Globus pallidus (tissue), 1 donor: Measurements from ENCODE around the gene PHPT1.
"Not testable (repeated sequence)": the region's sequence is repeated elsewhere in the genome, so short reads cannot be mapped to it uniquely, and the experiment has no call there.

Experiments
- DNase-seq: peaks from one replicate; pipeline ENCODE4 v3.0.0-alpha.2; 2015; ENCODE audit warnings: low spot score

PHPT1 gene

DNA sequence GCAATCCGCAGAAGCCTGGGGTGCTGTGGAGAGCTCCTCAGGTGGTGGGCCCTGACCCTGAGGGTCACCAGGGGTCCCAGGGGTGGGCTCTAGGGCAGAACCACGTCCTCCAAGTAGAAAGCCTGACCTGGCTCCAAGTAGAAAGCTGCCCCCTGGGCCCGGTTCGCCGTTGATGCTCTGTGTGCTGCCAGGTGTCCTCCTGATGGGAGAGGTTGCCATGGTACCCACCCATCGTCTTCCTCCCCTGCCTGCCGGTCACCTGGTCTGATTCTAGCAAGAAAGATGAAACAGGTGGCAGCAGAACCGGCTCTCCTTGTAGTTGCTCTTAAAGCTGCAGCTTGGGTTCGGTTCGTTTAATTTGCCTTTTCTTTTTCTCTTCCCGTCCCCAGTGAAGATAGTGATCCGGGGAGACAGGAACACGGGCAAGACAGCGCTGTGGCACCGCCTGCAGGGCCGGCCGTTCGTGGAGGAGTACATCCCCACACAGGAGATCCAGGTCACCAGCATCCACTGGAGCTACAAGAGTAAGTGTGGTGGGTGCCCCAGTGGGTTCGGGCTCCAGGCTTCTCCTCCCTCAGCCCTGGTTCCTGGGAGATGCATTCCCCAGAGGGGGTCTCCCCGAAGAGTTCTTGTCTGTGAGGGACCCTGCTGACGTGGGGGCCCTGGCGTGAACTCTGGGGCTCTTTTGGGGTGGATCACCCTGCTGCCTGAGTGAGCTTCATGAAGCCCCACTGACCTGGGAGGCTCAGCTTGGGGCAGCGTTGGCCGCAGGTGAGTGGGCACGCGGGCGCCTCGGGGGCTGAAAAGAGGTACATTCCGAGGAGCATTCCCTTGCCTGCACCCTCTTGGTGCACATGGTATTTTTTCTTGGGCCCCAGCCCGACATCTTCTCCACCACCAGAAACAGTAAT lies 25.8 kb upstream of the PHPT1 start:
- no peak for DNase-seq

DNA sequence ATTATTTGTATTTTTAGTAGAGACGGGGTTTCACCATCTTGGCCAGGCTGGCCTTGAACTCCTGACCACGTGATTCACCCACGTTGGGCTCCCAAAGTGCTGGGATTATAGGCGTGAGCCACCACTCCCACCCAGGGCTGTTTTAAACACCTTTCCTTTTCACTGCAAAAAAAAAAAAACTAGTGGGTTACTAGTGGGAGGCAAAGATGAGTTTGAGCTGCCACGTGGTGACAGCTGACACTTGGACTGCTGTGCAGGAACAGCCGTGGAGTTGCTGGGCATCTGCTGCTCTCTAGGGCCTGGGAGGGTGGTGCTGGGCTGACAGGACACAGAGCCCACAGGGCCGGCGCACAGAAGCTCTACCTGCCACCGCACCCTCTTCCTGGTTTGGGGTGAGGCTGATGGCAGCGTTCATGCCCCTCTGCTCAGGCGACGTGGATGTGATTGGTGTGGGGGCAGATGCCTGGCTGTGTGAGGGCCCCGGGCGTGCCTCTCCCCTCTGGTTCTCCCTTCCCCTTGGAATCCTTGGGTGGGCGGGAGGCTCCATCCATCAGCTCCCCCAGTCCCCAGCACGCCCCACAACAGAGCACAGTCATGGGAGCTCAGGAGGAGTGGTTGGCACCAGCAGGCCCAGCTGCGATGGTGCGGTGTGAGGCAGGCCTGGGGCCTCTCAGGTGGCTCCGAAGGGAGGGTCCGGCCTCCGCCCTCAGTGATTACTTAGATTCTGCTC lies 24.5 kb upstream of the PHPT1 start:
- no peak for DNase-seq

DNA sequence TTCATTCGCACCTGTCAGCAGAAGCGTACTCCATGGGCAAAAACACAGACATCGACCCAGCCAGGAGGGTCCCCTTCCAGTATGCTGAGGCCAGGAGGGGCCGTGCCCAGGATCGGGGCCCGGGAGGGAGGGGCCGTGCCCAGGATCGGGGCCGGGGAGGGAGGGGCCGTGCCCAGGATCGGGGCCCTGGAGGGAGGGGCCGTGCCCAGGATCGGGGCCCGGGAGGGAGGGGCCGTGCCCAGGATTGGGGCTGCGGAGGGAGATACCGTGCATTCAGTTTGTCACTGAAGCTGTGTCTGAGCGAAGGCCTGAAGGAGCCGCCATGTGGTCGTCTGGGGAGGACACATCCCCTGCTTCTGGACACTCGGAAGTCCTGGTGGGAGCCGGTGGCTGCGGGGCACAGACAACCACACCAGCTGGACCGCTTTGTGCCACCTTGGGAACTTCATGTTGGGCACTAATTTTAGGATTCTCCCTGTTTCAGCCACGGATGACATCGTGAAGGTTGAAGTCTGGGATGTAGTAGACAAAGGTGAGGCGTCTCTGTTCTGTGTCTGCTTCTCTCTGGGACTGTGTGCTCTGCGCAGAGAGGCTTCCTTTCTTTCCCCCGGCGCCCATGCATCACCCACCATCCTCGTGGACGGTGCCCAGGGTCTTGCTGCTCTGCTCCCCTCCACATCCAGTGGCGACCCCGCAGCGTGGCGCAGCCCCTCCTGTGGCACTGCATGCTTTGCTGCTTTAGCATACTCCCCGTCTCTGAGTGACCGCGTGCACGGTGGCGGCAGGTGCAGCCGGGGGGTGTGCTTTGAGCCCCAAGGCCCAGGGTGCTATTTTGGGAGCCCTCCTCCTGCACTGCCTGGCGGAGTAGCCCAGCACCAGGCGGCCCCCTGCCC lies 23.7 kb upstream of the PHPT1 start:
- no peak for DNase-seq

DNA sequence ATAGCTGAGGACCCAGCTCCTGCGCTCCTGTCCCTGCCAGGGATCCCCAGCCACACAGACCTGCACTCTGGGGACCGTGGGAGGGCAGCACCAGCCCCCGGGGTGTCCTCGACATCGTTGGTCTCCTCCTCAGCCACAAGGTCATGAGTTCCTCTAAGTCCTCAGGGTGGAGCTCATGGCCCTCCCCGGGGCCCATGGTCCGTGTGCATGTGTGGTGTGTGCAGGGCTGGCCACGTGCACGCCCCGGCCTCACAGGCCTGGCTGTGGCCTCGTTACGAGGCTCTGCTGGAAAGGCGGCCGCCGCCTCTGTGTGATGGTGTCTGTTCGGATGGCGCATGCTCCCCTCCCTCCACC lies 23.0 kb upstream of the PHPT1 start:
- DNase-seq: no peak

DNA sequence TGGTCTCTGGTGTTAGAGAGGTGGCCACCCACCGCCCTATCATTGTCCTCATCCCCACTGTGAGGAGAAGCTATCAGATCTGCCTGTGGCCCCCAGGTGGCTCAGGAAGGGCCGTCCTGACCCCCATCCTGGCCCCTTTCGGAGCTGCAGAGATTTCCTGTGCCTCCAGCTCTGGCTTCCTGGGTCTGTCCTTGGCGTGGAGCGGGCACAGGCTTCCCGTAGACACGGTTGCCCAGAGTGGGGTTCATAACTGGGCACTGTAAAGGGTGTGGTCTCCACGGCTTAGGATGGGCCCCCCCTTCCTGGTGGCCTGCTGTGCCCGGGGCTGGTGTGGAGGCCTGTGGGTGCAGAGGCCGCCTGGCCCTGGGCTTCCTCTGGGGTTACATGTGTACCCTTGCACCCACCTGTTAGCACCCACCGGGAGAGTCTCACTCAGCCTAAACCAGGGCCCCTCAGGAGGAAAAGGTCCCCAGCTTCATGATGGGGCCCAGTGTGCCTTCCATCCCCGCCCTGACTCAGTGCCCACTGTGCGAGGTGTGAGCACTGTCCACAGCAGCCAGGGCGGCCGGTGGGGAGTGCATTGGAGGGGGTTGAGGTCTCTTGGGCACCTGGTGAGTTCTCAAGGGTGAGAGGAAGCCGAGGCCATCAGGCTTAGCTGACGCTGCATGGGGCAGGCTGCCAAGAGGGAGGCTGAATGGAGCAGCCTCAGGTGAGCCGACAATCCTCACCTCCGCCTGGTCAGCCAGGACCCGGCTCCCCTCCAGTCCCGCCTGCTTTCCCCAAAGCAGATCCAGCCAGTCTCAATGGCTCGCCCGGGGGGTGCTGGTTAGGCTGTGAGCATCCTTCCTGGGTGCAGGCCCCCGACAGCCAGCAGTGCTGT lies 22.3 kb upstream of the PHPT1 start:
- DNase-seq: no peak

DNA sequence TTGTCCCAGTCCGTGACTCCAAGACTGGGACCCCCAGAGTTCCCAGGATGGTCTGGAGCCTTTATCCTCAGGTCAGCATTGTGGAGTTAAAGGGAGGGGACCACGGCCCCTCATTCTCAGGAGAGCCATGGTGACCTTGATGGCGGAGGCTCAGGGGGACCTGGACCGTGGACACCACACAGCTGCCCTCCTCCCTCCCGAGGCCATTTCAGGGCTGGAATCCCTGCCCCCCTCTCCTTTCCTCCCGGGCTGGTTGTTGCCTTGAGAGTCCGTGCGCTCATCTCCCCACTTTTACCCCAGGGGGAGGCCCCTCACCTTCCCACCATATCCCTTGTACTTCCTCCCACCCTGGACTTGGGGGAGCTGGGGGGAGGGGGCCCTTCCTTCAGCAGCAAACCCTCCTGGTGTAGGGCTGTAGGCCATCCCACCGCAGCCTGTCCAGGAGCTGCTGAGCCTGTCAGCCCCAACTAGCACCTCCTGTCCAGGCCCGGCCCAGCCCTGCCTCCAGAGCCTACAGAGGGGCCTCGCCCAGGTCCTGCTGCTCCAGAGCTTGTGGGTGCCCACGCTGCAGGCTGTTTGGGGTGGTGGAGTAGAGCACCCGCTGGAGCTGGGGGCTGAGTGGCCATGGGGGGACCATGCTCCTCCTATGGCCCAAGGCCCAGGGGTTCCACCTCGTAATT lies 21.3 kb upstream of the PHPT1 start:
- DNase-seq: no peak

DNA sequence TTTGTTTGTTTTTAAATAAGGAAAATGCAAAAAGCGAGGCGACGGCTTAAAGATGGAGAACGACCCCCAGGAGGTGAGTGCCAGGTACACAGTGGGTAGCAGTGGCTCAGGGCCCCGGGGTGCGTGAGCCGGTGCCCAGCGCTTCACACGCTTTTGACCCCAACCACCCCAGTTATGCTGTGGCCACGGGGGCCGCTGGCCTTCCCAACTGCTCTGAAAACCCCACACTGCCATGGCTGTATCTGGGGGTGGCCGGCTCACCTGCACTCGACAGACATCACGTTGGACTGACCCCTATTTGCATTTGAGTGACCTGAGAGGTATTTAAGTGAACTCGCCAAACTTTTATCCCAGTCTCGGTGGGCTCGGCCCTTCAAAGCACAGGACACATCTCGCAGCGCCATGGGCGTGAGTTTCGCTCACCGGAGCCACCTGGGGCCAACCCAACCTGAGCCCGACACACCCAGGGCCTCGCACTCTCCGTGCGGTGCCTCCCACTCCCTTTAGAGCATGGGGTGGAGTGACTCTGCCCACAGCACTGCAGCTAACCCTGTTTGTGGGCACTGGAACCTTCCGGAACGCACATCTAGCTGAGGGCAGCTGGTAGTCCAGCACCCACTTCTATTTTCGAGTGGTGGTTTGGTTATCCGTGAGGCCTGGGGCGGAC lies 20.6 kb upstream of the PHPT1 start:
- DNase-seq: no peak

DNA sequence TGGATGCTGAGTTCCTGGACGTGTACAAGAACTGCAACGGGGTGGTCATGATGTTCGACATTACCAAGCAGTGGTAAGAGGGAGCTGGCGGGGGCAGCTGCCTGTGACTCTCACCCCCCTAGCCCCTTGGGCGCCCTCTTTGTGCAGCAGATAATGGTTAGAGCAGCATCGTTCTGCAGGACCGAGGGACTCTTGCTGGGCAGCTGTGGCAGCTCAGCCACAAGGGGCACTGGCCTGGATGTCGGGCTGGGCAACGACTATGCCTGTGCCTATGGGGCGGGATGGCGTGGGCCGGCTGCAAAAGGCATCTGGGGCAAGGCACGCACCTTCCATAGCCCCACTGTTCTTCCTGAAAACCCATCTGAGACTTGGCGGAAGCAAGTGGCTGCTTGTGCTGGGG lies 19.8 kb upstream of the PHPT1 start:
- DNase-seq: no peak

DNA sequence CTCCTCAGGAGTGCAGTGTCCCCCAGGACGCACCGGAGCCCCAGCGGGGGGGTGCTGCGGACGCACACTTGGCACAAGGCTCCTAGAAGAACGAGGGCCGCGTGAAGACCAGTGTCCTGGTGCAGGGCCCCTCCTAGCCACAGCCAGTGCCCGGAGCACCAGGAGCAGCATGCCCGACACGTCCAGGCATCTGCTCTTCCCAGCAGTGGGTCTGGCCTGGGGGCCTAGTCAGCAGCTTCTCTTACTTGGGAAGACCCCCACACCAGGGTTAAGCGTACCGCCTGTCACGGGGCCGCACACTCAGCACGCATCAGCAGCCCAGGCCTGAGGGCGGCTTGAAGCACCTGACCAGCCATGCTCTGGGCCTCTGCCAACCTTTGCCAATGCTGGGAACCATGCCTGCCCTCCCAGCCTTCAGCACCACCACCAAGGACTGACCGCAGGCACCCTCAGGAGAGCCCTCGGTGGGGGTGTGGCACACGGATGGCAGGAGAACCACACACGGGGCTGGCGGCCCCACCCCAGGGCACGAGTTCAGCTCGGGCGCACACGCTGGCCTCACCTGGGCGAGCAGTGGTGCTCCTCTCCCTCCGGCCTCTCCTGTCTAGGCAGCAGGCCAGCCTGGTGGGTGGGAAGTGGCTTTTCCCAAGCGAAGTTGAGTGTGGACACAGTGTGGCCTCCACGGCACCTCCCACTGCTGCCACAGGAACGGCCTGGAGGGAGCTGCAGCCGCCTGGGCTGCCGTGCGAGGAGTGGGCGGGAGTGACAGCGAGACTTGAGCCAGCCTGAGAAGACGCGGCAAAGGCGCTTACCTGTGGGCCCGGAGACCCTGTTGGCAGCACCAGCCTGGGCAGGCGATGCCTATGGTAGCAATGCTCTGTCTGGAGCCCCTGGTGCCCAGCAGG lies 19.0 kb upstream of the PHPT1 start:
- DNase-seq: no peak

DNA sequence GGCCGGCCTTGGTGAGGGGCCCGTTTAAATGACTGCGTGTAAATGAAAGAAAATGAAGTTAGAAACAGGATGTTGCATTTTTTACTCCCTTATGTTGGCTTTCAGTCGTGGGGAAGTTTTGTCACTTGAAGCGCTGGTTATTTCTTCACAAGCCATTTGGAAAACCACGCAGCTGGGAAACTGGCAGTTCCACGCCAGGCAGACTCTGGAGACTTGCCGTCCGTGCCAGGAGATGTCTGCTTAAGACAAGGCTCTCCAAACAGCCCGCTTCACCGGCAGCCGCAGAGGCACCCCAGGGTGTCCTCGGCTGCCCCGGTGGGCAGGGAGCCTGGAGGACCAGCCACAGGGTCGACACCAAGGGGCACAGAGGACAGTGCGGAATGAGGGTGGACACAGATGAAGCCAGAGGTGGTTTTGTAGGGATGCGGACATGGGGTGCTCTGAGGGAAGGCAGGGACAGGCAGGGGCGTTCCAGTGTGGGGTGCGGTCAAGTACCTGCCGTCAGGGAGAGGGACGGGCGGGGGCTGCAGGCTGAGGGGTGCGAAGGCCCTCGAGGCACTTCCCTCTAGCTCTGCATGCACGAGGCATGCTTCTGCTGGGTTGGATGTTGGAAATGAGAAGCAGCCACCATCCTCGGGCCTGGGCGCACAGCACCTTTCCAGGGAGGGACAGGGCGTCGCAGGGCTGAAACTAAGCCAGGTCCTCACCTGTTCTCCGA lies 18.0 kb upstream of the PHPT1 start:
- no peak for DNase-seq

DNA sequence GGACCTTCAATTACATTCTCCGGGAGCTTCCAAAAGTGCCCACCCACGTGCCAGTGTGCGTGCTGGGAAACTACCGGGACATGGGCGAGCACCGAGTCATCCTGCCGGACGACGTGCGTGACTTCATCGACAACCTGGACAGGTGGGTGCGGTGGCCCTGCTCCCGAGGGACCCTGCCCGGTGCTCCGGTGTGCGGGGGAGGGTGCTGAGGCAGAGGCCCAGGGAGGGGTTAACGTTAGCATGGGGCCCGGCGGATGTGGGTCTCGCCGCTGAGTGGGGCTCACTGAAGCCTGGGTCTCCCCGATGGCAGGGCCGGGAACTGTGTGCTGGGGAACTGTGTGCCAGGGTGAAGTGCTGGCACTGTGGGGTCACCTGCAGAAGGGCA lies 17.5 kb upstream of the PHPT1 start:
- no peak for DNase-seq

DNA sequence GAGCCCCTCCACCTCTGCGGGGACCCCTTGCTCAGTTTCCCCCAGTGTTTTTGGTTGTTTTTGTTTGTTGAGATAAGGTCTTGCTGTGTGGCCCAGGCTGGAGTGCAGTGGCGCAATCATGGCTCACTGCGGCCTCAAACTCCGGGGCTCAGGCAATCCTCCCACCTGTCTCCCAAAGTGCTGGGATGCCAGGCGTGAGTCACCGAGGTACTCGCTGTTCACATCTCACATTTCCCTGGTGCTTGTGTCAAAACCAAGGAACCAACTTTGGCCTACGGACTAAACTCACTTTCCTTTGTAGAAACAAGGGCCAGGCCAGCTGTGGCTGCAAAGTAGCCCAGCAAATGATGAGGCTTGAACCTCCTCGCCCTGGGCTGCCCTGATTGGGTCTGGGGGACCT lies 16.6 kb upstream of the PHPT1 start:
- no peak for DNase-seq

DNA sequence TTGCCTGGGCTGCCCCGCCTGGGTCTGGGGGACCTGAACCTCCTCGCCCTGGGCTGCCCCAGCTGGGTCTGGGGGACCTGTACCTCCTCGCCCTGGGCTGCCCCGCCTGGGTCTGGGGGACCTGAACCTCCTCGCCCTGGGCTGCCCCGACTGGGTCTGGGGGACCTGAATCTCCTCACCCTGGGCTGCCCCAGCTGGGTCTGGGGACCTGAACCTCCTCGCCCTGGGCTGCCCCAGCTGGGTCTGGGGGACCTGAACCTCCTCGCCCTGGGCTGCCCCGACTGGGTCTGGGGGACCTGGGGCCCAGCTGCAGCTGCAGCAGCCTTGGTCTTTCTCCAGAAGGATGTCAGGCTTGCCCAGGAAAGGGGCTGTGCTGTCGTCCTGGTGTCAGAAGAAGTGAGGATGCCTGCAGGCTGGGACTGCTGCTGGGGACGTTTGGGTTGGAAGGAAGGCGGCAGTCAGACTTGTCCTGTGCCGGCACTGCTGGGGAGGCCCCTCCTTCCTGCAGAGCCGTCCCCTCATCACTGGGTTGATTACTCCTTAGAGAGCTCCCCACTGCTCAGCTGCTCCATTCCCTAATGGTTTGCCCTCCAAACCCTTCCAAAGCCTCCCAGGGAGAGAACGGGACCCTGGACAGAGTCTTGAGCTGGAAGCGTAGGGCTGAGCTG lies 15.7 kb upstream of the PHPT1 start:
- not testable (repeated sequence) for DNase-seq

DNA sequence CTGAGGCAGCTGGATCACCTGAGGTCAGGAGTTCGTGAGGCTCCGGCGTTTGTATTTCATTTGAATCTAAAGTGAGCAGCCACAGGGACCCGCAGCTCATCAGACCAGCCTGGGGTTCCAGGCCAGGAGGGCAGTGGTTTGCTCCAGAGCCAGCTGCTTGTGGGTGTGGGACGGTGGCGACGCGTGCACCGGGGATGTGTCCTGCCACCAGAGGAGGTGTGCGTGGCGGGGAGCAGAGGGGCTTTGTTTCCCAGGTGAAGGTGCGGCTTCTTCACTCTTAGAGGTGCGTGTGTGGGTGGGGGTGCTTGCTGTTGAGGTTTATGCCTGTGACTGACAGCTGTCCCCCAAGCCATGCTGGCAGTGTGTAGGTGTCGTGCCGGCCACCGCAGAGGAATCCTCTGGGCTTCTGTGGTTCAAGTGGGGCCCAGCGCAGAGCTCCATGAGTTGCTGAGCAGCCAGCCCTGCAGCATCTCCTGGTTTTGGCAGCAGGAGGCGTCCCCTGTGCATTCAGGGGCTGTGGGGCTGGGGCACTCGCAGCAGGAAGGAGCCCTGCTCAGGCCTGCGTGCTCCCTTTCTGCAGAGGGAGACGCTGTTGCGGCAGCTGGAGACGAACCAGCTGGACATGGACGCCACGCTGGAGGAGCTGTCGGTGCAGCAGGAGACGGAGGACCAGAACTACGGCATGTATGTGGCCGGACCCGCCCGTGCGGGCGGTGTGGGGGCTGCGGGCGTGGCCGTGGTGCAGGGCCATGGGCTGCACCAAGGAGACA lies 13.9 kb upstream of the PHPT1 start:
- no peak for DNase-seq

DNA sequence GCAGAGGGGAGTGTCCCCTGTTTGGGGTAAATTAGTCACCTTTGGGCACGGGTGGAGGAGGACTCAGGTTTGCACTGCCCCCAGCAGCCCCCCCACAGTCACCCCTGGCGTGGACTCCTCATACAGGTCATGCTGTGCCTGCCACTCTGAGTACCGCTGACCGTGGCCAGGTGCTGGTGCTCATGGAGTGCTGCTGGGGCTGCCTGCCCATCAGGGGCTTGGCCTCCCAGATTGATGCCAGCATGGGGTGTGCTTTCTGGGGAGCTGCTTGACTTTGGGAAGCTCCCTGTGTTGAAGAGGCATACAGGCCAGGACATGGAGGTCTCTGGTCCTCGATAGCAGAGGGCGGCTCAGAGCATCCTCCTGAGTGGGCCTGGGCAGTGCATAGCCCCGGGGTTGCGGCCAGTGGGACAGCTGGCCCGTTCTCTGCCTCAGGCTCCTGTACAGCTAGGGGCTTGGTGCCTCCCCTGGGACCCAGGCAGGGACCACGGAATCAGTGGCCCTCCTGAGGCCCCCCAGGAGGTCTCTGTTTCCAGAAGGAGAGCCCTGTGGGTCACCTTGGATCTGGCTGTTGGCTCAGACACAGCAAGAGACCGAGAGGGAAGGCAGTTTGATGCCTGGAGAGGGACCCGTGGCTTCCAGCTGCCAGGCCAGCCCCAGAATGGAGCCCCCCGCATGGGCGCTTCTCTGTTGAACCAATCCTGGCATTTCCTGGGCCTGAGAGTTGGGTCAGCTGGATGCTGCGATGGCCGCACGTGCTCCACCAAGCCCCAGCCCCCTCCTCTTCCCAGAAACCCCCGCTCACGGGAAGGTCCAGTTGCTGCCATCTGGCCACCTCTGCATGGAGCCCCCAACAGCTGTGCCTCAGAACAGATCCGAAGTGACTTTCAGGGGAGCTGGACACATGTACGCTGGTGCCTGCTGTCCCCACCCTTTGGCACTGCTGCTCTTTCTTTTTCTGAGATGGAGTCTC lies 13.0 kb upstream of the PHPT1 start:
- DNase-seq: no peak
